DND-41 (cell line): Measurements from ENCODE around the gene EYS.

ENCODE experiments used
- CTCF ChIP-seq: IDR thresholded peaks from 2 replicates; pipeline ENCODE4 v1.5.1; 2012; ENCODE audit warnings: borderline replicate concordance, low read length, moderate library complexity, mild to moderate bottlenecking; ENCODE audit not compliant: poor library complexity, severe bottlenecking; ENCODE audit errors: extremely low read depth
- EZH2 ChIP-seq: IDR thresholded peaks from 3 replicates; pipeline ENCODE4 v1.6.1; 2012; ENCODE audit warnings: borderline replicate concordance, low read depth, mild to moderate bottlenecking, moderate library complexity, low read length, inconsistent platforms; ENCODE audit not compliant: severe bottlenecking

GRCh38 chr6:64874776-64875175 lies 832.2 kb downstream of the EYS start:
- TF ChIP-seq CTCF (no peak), EZH2 (no peak)
